ENCODE results near the gene MNT. TPM values are rescaled to one million over a fixed set of nuclear protein-coding genes. Genes with fewer than 3 reads are reported as not detected.

MNT gene
- total RNA-seq, 2 donors from 2014 or later = 26.0 to 27.2 TPM

DNA sequence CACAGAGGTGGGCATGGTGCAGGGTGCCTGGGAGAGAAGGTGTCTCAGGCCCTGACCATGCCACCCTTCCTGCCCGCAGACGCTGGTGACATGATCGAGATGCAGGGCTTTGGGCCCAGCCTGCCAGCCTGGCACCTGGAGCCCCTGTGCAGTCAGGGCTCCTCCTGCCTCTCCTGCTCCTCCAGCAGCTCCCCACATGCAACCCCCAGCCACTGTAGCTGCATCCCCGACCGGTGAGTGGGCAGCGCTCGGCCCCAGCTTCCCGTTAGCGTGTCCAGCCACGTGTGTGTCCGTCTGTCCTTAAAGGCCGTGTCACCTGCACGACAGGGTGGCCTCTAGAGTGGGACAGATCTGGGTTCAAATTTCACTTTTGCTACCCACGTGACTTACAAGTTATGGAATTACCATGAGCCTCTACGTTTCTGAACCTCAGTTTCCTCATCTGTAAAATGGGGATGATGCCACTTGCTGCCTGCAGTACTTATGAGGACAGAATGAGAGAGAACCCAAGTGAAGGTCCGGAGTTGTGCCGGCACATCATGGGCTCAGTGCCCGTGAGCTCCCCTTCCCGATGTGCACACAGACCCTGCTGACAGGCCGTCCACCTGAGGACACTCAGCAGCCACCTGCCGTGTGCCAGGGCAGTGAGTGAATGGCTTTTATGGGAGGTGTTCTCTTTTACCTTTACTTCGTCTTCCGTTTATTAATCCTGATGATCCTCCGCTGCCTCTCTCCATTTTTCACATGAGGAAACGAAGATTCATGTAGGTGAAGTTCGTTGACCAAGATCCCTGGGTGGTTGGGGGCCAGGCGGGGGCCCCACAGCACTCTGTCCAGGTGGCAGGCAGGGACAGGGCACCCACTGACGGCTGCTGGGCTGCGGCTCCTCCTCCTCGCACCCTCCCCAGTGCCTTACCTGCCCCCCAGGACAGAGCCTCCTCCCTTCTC is 29.4 kb downstream of the MNT start:
- intact Hi-C loops (cut with DNase I) = no loop called here
- no peak for DNase-seq (ENCODE audit: low spot score)

- intact Hi-C loops (cut with DNase I) = no loop called here
- no peak for DNase-seq (ENCODE audit: low spot score)
Measured at GRCh38 chr17:2370211-2370589, 30.7 kb downstream of the MNT start.

DNA sequence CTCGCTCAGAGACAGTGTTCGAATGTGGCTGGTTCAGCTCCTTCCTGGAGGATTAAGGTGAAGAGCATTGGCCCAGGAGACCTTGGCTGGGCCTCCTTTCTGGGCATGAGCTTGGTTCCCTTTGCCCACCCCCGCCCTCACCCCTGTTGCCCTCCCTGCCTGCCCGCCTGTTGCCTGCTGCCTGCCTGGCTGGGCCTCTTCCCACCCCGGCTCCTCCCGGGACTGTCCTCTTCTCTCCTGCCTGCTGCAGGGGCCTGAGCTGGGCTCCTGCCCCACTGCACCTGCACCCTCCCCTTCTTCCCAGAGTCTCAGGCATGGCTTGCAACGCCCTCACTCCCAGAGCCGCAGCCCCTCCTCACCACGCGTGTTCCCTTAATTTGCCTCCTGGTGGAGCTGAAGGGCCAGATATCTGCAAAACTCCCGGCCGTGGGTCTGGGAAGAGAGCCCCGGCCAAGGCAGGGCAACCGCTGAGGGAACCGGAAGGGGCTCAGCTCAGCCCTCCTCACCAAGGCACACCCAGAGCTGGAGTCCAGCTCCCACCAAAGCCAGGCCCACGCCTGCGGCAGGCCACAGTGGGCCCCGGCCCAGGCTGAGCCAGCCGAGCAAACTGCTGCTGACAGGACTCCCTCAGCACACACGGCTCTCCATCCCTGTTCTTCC is 31.2 kb downstream of the MNT start:
- intact Hi-C loops (cut with DNase I) = no loop called here
- no peak for DNase-seq (ENCODE audit: low spot score)

- intact Hi-C loops (cut with DNase I) = no loop called here
- DNase-seq (ENCODE audit: low spot score) = no peak
Measured at GRCh38 chr17:2369039-2369438, 31.8 kb downstream of the MNT start.

- intact Hi-C loops (cut with DNase I) = no loop called here
- DNase-seq (ENCODE audit: low spot score) = no peak
Measured at GRCh38 chr17:2368359-2368758, 32.5 kb downstream of the MNT start.

GRCh38 chr17:2366747-2367494 is 33.9 kb downstream of the MNT start:
- DNase-seq (ENCODE audit: low spot score) = no peak
- intact Hi-C loops (cut with DNase I) = no loop called here

GRCh38 chr17:2365132-2365531 is 35.7 kb downstream of the MNT start:
- DNase-seq (ENCODE audit: low spot score) = peak; percentile 77
- intact Hi-C loops (cut with DNase I) = no loop called here

DNA sequence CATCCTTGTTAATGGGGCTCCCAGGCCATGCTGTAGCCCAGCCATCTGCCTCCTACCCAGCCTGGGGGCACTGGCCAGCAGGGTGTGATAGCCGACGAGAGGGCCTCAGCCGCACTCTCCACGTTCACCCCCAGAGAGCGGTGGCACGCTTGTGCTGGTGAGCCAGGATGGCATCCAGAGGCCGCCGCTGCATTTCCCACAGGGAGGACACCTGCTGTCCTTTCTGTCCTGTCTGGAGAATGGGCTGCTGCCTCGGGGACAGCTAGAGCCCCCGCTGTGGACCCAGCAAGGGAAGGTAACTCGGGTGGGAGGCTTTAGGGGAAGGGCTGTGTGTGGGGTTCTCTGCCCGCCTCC is 36.1 kb downstream of the MNT start:
- intact Hi-C loops (cut with DNase I) = no loop called here
- peak; percentile 77 for DNase-seq (ENCODE audit: low spot score)

DNA sequence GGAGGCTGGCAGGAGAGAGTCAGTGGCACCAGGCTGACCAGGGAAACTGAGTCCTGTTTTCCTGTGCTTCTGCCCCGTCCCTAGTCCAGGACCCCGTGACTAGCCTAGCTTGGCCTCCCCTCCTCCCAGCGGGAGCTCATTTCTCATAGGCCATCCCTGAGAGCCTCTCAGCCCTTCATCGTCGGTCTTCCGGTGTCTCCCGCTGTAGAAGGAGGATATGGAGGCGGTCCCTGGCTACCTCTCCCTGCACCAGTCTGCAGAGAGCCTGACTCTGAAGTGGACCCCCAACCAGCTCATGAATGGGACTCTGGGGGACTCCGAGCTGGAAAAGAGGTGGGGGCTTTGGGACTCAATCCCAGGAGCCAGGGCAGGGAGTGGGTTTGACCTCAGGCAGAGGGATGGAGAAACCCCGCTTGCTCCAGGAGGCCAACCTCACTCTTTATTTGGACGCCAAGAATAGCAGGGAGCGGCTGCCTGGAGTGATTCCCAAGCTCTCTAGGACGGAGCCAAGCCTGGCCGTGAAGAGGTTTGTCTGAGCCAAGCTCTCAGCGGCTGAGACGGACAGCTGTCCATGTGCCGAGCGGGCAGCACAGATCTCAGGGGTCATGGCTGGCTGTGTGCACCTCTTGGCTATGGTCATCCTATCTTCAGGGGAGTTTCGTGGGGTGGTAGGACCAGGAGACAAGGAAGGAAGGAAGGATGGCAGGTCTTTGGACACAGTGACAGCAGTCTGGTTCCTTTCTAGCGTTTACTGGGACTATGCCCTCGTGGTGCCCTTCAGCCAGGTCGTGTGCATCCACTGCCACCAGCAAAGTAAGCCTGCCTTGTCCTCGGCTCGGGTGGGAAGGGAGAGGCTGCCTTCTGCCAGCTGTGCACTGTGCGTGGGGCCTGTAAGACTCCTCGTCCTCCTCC is 36.8 kb downstream of the MNT start:
- intact Hi-C loops (cut with DNase I) = no loop called here
- DNase-seq (ENCODE audit: low spot score) = peak; percentile 83

- peak; percentile 73 for DNase-seq (ENCODE audit: low spot score)
- intact Hi-C loops (cut with DNase I) = no loop called here
Measured at GRCh38 chr17:2363318-2363717, 37.5 kb downstream of the MNT start.

GRCh38 chr17:2362881-2363280 is 38.0 kb downstream of the MNT start:
- DNase-seq (ENCODE audit: low spot score) = peak; percentile 74
- intact Hi-C loops (cut with DNase I) = no loop called here

- intact Hi-C loops (cut with DNase I) = no loop called here
- DNase-seq (ENCODE audit: low spot score) = no peak
Measured at GRCh38 chr17:2362416-2362815, 38.4 kb downstream of the MNT start.

DNA sequence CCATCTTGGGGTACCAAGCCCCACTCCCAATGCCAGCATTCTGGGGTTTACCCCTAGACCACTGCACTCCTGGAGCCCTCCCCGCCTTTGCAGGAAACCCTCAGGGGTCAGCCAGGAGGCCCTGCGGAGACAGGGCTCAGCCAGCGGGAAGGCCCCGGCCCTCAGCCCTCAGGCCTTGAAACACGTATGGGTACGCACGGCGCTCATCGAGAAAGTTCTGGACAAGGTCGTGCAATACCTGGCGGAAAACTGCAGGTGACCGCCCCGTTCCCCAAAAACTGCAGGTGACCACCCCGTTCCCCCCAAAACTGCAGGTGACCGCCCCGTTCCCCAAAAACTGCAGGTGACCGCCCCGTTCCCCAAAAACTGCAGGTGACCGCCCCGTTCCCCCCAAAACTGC is 38.8 kb downstream of the MNT start:
- intact Hi-C loops (cut with DNase I) = no loop called here
- no peak for DNase-seq (ENCODE audit: low spot score)

GRCh38 chr17:2361010-2361760 is 39.7 kb downstream of the MNT start:
- DNase-seq (ENCODE audit: low spot score) = no peak
- intact Hi-C loops (cut with DNase I) = no loop called here

GRCh38 chr17:2357931-2358434 is 42.9 kb downstream of the MNT start:
- DNase-seq (ENCODE audit: low spot score) = no peak
- intact Hi-C loops (cut with DNase I) = no loop called here

- DNase-seq (ENCODE audit: low spot score) = peak; percentile 30
- intact Hi-C loops (cut with DNase I) = no loop called here
Measured at GRCh38 chr17:2357237-2357636, 43.6 kb downstream of the MNT start.

DNA sequence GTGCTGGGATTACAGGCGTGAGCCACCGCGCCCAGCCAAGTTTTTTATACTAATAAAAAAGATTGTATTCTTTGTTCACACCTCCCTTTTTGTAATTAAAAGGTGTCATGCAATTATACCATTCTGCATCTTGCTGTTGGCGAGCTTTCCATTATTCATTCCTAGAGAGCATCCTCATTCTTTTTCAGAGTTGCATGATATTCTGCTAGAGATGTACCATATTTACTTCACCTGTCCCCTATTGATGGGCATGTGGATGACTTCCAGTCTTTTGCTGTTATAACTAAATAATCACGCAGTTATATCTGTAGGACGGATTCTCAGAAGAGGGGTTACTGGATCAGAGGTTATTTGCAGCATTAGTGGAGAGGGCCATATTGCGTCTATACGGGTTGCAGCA is 46.5 kb downstream of the MNT start:
- no peak for DNase-seq (ENCODE audit: low spot score)
- intact Hi-C loops (cut with DNase I) = no loop called here

GRCh38 chr17:2351269-2351668 is 49.6 kb downstream of the MNT start:
- peak; percentile 67 for DNase-seq (ENCODE audit: low spot score)
- intact Hi-C loops (cut with DNase I) = no loop called here
